Upper lobe of right lung (tissue), 1 donor: Measurements from ENCODE around the gene STK32B. TPM values are rescaled to one million over a fixed set of nuclear protein-coding genes. Genes with fewer than 3 reads are reported as not detected.

ENCODE experiments used
- ATAC-seq: fragments of 200-7000 bp; cut with Tn5 transposase; one replicate; pipeline ENCODE4 v1.9.1; 2020; ENCODE audit warnings: mild to moderate bottlenecking, moderate library complexity
- DNase-seq: peaks from one replicate; pipeline ENCODE4 v3.0.0-alpha.2; 2020
- H3K27ac ChIP-seq: fragments of 200-600 bp; one replicate; pipeline ENCODE4 v1.8.0; 2022
- H3K27me3 ChIP-seq: fragments of 200-600 bp; one replicate; pipeline ENCODE4 v1.8.0; 2022; ENCODE audit warnings: mild to moderate bottlenecking
- H3K36me3 ChIP-seq: fragments of 200-600 bp; one replicate; pipeline ENCODE4 v1.8.0; 2022
- H3K4me1 ChIP-seq: fragments of 200-600 bp; one replicate; pipeline ENCODE4 v1.8.0; 2022
- H3K4me3 ChIP-seq: fragments of 200-600 bp; one replicate; pipeline ENCODE4 v1.8.0; 2022; ENCODE audit warnings: mild to moderate bottlenecking
- H3K9me3 ChIP-seq: fragments of 200-600 bp; one replicate; pipeline ENCODE4 v1.8.0; 2022
- CTCF ChIP-seq: fragments of 200-600 bp; IDR thresholded peaks from one replicate; pipeline ENCODE4 v1.8.0; 2022; ENCODE audit warnings: antibody characterized with exemption
- intact Hi-C: fragments of 100-400 bp; cut with DNase I; formaldehyde crosslinking; loops from one replicate; pipeline ENCODE4 v1.11.0; 2022
- total RNA-seq: library from RNA; stranded (reverse); fragmentation: NEBNext Ultra II Directional; extraction: Animal tissue kit (Norgen Biotek cat#: 25700); gene quantifications from one replicate; pipeline ENCODE4 v1.2.1, GENCODE V29; 2021
- donor health status: DM: no; HTN: yes; CAD: no; lungs with severe emphysema.

The STK32B gene
- total RNA-seq, 1 donor from 2014 or later, result 2.8 TPM

GRCh38 chr4:5191831-5192230, 140.6 kb downstream of the STK32B start:
- H3K4me1 ChIP-seq, result no peaks in the 10 kb centered on the region
- H3K4me3 ChIP-seq, result no peak overlapping the region
- ATAC-seq (no peak), DNase-seq (no peak)
- TF ChIP-seq CTCF, result no peak
- no peaks in the 10 kb centered on the region for H3K9me3 ChIP-seq
- no peaks in the 10 kb centered on the region for H3K27me3 ChIP-seq
- H3K36me3 ChIP-seq, result no peaks in the 10 kb centered on the region
- intact Hi-C loops, result no loop called here
- no peak overlapping the region for H3K27ac ChIP-seq

- no peaks in the 10 kb centered on the region for H3K36me3 ChIP-seq
- no peaks in the 10 kb centered on the region for H3K4me1 ChIP-seq
- TF ChIP-seq CTCF, result no peak
- intact Hi-C loops, result no loop called here
- no peaks in the 10 kb centered on the region for H3K27me3 ChIP-seq
- ATAC-seq (no peak), DNase-seq (no peak)
- no peak overlapping the region for H3K4me3 ChIP-seq
- no peaks in the 10 kb centered on the region for H3K9me3 ChIP-seq
- no peak overlapping the region for H3K27ac ChIP-seq
Measured at GRCh38 chr4:5192271-5192670, 141.0 kb downstream of the STK32B start.

GRCh38 chr4:5192678-5193077, 141.4 kb downstream of the STK32B start:
- no peaks in the 10 kb centered on the region for H3K36me3 ChIP-seq
- DNase-seq (no peak), ATAC-seq (no peak)
- intact Hi-C loops, result no loop called here
- no peak overlapping the region for H3K4me3 ChIP-seq
- H3K4me1 ChIP-seq, result no peaks in the 10 kb centered on the region
- H3K27me3 ChIP-seq, result no peaks in the 10 kb centered on the region
- no peak overlapping the region for H3K27ac ChIP-seq
- no peaks in the 10 kb centered on the region for H3K9me3 ChIP-seq
- no peak for TF ChIP-seq CTCF

GRCh38 chr4:5198656-5199541, 147.6 kb downstream of the STK32B start:
- TF ChIP-seq CTCF, result no peak
- no peak for DNase-seq
- no peak for ATAC-seq
- Histone ChIP-seq H3K4me3 (no peak overlapping the region), H3K4me1 (no peaks in the 10 kb centered on the region), H3K9me3 (no peaks in the 10 kb centered on the region), H3K36me3 (no peaks in the 10 kb centered on the region), H3K27ac (no peak overlapping the region), H3K27me3 (no peaks in the 10 kb centered on the region)
- intact Hi-C loops, result no loop called here

- Histone ChIP-seq H3K9me3 (no peaks in the 10 kb centered on the region), H3K27me3 (no peaks in the 10 kb centered on the region), H3K4me1 (no peaks in the 10 kb centered on the region), H3K36me3 (no peaks in the 10 kb centered on the region), H3K4me3 (no peak overlapping the region), H3K27ac (no peak overlapping the region)
- intact Hi-C loops, result no loop called here
- DNase-seq (no peak), ATAC-seq (no peak)
- no peak for TF ChIP-seq CTCF
Measured at GRCh38 chr4:5199912-5200311, 148.6 kb downstream of the STK32B start.
